ENCODE results near the gene ZNF79. TPM values are rescaled to one million over a fixed set of nuclear protein-coding genes. Genes with fewer than 3 reads are reported as not detected.

Gene ZNF79
- total and polyA plus RNA-seq, 9 of the 15 experiments (the other 6 are each of a cell fraction or from before 2014, with no cell fraction given), result 0.62 to 7.0 (median 4.1) TPM

DNA sequence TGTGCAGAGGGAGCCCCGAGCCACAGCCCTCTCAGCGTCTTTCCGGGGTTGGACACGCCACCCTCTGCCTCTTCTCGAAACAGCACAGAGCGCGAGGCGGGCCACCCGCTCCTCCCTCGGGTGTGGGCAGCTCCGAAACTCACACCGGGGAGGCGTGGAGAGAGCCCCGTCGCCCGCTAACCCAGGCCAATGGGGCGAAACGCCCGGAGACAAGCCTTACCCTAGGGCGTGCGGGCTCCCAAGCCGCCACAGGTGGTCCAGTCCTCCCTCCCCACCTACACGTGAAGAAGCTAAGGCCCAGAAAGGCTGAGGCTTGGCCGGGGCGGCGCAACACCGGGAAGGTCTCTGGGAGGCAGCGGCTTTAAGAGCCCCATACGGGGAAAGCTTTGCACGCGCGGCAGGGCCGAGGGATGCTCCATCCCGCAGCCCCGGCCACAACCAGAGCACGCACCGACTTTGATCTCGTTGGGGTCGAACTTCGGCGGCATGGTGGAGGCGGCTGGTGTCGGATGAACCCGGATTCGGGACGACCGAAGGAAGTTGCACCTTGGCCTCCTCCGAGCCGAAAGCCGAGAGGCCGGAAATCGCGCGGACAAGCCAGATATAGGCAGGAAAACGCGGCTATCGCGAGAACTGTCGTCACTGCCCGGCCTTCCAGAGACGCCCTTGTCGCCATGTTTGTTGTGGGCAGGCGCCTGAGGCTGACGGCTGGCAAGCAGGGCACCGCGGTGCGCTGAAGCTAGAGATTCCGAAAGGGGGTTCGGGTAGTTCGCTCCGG, 26.8 kb downstream of the ZNF79 start, which contains the start of the genes LRSAM1 and RPL12 (continued):
- TF ChIP-seq KDM4B (IDR thresholded peaks at IDR 0.05; ENCODE audit: borderline replicate concordance in 2 of 2, low read depth in 1 of 2) (no peak), ZNF707 (CRISPR knock-in tag; conservative IDR thresholded peaks at IDR 0.05) (no peak), SIN3A (IDR thresholded peaks at IDR 0.05; ENCODE audit: borderline replicate concordance in 2 of 2, control insufficient read depth in 1 of 2, low read depth in 2 of 2, low read length in 2 of 2) (peak; percentile 93), TSC22D4 (tag; IDR thresholded peaks at IDR 0.05) (no peak), ILF3 (IDR thresholded peaks at IDR 0.05; ENCODE audit: borderline replicate concordance) (no peak; the same call in 1 of the 2 replicates), ARHGAP35 (IDR thresholded peaks at IDR 0.05; ENCODE audit: partially characterized antibody) (peak; percentile 99), HDAC3 (IDR thresholded peaks at IDR 0.05; ENCODE audit: borderline replicate concordance, partially characterized antibody) (peak; percentile 83), NUFIP1 (IDR thresholded peaks at IDR 0.05; ENCODE audit: partially characterized antibody) (no peak), ZNF584 (CRISPR knock-in tag; IDR thresholded peaks at IDR 0.05; ENCODE audit: low read depth) (no peak), NR1H2 (CRISPR knock-in tag; IDR thresholded peaks at IDR 0.05) (peak; percentile 98; the same call in 1 of the 2 replicates)
- TF ChIP-seq, protein P1, sequence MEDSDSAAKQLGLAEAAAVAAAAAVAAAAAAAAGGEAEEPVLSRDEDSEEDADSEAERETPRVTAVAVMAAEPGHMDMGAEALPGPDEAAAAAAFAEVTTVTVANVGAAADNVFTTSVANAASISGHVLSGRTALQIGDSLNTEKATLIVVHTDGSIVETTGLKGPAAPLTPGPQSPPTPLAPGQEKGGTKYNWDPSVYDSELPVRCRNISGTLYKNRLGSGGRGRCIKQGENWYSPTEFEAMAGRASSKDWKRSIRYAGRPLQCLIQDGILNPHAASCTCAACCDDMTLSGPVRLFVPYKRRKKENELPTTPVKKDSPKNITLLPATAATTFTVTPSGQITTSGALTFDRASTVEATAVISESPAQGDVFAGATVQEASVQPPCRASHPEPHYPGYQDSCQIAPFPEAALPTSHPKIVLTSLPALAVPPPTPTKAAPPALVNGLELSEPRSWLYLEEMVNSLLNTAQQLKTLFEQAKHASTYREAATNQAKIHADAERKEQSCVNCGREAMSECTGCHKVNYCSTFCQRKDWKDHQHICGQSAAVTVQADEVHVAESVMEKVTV (CRISPR knock-in tag; IDR thresholded peaks at IDR 0.05), result 0 out of 2 replicates have a peak, but pooled peaks have one; percentile 3
